ENCODE data around the gene ABCB11.

The ABCB11 gene

DNA sequence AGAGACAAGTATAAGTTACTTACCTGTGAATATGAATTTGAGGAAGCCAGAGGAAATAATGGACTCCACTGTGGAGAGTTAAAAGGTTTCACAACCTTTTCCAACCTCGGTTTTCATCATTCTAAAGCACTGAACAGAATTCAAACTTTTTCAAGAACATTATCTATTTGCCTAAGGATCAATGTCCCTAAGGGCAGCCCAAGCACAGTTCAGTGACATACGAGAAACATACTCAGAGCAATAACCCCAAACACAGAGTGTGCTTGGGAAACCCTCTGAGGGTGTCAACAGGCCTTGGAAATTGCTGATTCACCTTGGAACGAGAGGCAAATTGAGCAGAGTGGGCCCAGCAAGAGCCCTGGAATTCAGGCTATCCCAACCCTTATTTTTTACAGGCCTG lies at the start of gene ABCB11:
TSS of gene ABCB11 (minus strand) at position 123 of the 400 bp plus-strand sequence. CDS start 13,199 bp downstream, outside the sequence.
- no peak for DNase-seq (ENCODE audit: low read depth)
- TF ChIP-seq, protein P1, sequence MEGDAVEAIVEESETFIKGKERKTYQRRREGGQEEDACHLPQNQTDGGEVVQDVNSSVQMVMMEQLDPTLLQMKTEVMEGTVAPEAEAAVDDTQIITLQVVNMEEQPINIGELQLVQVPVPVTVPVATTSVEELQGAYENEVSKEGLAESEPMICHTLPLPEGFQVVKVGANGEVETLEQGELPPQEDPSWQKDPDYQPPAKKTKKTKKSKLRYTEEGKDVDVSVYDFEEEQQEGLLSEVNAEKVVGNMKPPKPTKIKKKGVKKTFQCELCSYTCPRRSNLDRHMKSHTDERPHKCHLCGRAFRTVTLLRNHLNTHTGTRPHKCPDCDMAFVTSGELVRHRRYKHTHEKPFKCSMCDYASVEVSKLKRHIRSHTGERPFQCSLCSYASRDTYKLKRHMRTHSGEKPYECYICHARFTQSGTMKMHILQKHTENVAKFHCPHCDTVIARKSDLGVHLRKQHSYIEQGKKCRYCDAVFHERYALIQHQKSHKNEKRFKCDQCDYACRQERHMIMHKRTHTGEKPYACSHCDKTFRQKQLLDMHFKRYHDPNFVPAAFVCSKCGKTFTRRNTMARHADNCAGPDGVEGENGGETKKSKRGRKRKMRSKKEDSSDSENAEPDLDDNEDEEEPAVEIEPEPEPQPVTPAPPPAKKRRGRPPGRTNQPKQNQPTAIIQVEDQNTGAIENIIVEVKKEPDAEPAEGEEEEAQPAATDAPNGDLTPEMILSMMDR (IDR thresholded peaks at IDR 0.05; ENCODE audit: low read depth, low read length, missing control alignments) = no peak
- H3K4me3 ChIP-seq (ENCODE audit: low read depth, low read length) = no peak within 1 kb of the TSS

DNA sequence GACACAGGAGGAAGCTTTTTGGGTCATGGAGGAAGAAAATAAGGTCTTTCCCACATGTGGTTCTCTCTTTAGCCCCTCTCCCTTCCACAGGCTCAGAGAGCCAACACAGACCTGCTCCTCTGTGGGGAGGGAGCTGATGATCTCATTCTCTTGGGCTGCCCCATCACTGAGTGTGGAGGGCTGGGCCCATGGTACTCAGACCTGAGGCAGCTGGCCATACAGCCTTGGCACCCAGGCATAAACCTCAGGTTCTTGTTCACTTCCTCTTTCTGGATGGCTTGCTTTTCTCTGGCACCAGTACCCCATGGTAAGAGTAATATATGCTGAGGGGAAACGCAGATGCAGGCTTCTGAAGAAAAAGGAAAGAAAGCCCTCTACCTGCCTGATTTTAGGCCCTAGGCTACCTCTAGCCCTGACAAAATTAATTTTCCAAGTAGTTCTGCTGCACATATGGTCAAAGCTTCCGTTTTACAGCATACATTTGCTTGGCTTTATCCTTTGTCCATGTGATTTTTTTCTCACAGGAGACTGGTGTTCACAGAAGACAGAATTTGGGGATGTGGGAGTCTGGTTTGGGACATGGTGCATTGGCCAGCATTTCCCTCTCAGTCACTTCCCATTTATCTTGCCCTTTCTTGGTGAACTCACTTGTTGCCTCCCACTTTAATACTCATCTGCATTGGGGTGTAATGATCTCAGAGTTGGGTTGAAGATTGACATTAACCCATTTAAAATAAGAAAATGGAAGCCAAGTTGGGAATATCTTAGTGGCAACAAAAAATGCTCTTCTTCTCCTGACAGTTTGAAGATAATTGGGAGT lies 49.3 kb upstream of the ABCB11 start:
- DNase-seq (ENCODE audit: low read depth) = no peak
- TF ChIP-seq, protein P1 (IDR thresholded peaks at IDR 0.05; ENCODE audit: low read depth, low read length, missing control alignments) = no peak
- H3K4me3 ChIP-seq (ENCODE audit: low read depth, low read length) = no peak overlapping the region

DNA sequence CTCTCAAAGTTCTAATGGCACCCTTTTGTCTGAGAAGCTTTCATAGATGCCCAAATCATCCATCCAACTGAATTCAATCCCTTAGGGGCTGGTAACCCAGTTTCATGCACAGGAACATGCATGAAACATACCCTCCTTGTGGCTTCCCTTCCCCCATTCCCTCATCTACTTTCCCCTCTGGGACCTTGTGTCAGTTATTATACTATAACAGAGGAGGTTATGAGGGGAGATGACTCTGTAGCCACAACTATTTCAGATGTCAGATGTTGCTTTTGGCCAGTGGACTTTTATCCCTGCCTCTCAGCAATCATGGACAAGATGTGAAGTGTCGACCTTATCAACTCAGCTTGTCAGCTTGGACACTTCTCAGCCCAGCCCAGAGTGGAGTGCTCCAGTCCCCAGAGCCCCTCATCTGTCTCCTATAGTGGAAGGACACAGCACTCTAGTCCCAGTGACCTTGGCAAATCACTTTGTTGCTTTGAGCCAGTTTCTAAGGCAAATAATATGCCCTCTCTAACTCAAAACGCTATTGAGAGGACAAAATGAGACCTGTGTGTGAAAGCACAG lies 46.6 kb upstream of the ABCB11 start:
- DNase-seq (ENCODE audit: low read depth) = no peak
- TF ChIP-seq, protein P1 (IDR thresholded peaks at IDR 0.05; ENCODE audit: low read depth, low read length, missing control alignments) = no peak
- no peak overlapping the region for H3K4me3 ChIP-seq (ENCODE audit: low read depth, low read length)

- TF ChIP-seq, protein P1 (IDR thresholded peaks at IDR 0.05; ENCODE audit: low read depth, low read length, missing control alignments) = no peak
- no peak for DNase-seq (ENCODE audit: low read depth)
- no peak overlapping the region for H3K4me3 ChIP-seq (ENCODE audit: low read depth, low read length)
Observed at GRCh38 chr2:169073963-169074751, 43.0 kb upstream of the ABCB11 start.

DNA sequence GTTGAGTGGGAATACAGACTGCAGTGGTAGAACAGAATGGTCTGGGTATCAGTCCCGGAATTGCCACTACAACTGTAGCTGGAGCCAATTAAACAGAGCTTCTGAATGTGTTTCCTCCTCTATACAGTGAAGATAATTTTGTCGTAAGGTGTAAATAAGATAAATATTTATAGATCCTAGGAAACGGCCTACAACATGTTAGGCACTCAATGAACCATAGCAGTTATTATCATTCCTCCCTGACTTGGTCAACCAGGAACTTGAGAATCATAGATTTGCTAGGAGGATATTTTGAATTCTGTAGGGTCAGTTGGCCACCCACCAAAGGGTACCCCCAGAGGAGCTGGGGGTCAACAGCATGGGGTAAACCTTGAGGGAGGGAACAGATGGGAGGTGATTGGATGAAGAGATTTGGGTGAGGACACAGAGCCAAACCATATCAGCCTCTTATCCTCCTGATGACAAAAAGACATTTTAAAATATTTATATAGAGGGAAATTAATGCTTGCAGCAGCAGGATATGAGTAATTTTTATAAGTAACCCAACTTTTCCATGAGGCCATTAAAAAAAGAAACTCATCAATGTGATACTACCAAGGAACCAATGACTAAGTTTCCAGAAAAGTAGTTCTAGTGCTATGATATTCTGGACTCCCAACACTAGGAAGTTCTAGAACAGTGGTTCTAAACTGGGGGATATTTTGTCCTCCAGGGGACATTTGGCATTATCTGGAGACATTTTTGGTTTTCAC lies 42.3 kb upstream of the ABCB11 start:
- no peak overlapping the region for H3K4me3 ChIP-seq (ENCODE audit: low read depth, low read length)
- TF ChIP-seq, protein P1 (IDR thresholded peaks at IDR 0.05; ENCODE audit: low read depth, low read length, missing control alignments) = no peak
- no peak for DNase-seq (ENCODE audit: low read depth)

GRCh38 chr2:169072163-169072925 lies 41.2 kb upstream of the ABCB11 start:
- no peak overlapping the region for H3K4me3 ChIP-seq (ENCODE audit: low read depth, low read length)
- no peak for DNase-seq (ENCODE audit: low read depth)
- TF ChIP-seq, protein P1 (IDR thresholded peaks at IDR 0.05; ENCODE audit: low read depth, low read length, missing control alignments) = no peak

Measured in GM12864 (cell line).